Lower leg skin (tissue), 4 donors: ENCODE measurements around the gene BPIFA1. TPM values are rescaled to one million over a fixed set of nuclear protein-coding genes. Genes with fewer than 3 reads are reported as not detected.
A peak's percentile ranks its signal among the peaks of the same experiment; 100 is the strongest.

Experiments used
- DNase-seq, 2 donors: peaks; one replicate each; pipeline ENCODE4 v3.0.0-alpha.2; 2019; ENCODE audit warnings: low spot score in 2 of 2
- H3K4me3 ChIP-seq: fragments of 200-600 bp; sonication (generic); 2 replicates; pipeline ENCODE4 v1.5.1; 2017; ENCODE audit warnings: mild to moderate bottlenecking, low read depth; ENCODE audit not compliant: poor library complexity, severe bottlenecking
- POLR2A ChIP-seq, 2 donors: fragments of 450-650 bp; IDR thresholded peaks; one replicate each; pipeline ENCODE4 v1.6.1; 2016 to 2017; ENCODE audit warnings: antibody characterized with exemption in 2 of 2, mild to moderate bottlenecking in 1 of 2, moderate library complexity in 1 of 2
- WGBS, 2 donors: methylation state at CpG; one replicate each; pipeline ENCODE4 v1.1.5; 2018; 5-methylcytosine and 5-hydroxymethylcytosine counted together
- intact Hi-C: fragments of 100-400 bp; cut with DNase I; formaldehyde crosslinking; loops from one replicate; pipeline ENCODE4 v1.15.0; 2023; ENCODE audit warnings: low total_unique reads
- total RNA-seq, 4 donors: library from RNA; depleted of rRNA; stranded (reverse); fragments of >200 nt; gene quantifications; one replicate each; pipeline ENCODE4 v1.1.0, GENCODE V29; 2016
- TF ChIP-seq, protein P1 (sequence below), 3 donors: fragments of 450-650 bp; IDR thresholded peaks; one replicate each; pipeline ENCODE4 v1.5.1; 2016; ENCODE audit warnings: antibody characterized with exemption in 3 of 3, mild to moderate bottlenecking in 3 of 3, moderate library complexity in 2 of 3

Gene BPIFA1
- total RNA-seq, 4 donors from 2014 or later: not detected

- TF ChIP-seq POLR2A (IDR thresholded peaks at IDR 0.05): no peak
- 68 to 72% methylated on average over 8 of the region's 8 CpGs for WGBS, 2 donors
- DNase-seq: no peak
- intact Hi-C loops: no loop called here
- H3K4me3 ChIP-seq: no peak overlapping the region
Observed at GRCh38 chr20:33275215-33275614, 39.4 kb downstream of the BPIFA1 start.

DNA sequence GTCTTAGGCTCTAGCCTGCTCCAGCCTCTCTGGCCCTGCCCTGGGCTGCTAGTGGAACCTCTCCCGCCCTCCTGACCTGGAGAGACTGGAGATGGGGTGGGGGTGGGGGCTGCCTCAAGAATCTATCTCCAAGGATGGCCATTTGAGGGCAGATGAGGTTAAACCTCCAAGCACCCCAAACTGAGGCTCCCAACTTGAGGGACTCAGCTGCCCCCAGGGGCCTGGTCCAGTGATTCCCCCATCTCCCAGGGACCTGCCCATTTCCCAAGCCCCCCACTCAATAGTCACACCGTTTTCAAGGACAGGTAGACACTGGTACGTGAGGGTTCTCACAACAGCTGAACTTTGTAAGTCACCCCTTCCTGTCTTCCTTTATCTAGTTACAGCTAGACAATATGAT is 40.1 kb downstream of the BPIFA1 start:
- TF ChIP-seq POLR2A (IDR thresholded peaks at IDR 0.05): no peak
- intact Hi-C loops: no loop called here
- H3K4me3 ChIP-seq: no peak overlapping the region
- 68 to 71% methylated on average over 3 of the region's 3 CpGs for WGBS, 2 donors
- DNase-seq: peak in 1 of 2 donors; percentile 82

DNA sequence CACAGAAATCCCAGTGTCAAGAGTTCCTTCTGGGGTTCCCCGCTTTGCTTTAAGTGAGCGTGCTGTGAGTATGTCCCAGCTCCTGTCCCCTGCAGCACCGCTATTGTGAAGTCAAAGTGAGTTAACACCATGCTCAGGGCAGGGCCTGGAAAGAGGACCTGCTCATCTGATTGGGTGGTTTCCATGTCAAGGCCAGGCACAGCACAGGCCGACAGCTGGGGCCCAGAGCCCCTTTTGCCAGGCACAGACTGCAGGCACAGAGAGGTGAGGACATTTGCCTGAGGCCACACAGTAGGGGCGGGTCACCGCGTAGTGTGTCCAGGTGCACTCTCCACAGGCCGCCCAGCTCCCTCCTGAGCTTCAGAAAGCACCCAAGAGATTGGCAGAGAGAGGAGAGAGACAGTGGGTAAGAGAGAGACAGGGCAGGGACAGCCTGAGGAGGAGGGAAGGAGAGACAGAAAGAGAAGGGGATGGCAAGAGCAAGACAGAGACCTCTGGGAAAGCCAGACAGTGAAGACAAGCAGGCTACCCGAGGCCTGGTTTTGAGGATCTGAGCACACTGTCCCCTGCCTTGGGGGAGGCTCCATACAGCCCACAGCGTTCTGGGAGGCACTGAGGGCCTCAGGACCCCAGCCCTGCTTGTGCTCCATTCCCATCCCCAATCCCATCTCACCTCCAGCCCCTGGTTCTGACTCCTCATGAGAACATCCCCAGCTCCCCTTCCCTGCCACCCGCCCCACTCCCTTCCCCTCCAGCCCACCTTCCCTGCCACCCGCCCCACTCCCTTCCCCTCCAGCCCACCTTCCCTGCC is 40.7 kb downstream of the BPIFA1 start:
- 64 to 74% methylated on average over 10 to 11 of the region's 12 CpGs for WGBS, 2 donors
- no peak overlapping the region for H3K4me3 ChIP-seq
- intact Hi-C loops: no loop called here
- TF ChIP-seq, protein P1, sequence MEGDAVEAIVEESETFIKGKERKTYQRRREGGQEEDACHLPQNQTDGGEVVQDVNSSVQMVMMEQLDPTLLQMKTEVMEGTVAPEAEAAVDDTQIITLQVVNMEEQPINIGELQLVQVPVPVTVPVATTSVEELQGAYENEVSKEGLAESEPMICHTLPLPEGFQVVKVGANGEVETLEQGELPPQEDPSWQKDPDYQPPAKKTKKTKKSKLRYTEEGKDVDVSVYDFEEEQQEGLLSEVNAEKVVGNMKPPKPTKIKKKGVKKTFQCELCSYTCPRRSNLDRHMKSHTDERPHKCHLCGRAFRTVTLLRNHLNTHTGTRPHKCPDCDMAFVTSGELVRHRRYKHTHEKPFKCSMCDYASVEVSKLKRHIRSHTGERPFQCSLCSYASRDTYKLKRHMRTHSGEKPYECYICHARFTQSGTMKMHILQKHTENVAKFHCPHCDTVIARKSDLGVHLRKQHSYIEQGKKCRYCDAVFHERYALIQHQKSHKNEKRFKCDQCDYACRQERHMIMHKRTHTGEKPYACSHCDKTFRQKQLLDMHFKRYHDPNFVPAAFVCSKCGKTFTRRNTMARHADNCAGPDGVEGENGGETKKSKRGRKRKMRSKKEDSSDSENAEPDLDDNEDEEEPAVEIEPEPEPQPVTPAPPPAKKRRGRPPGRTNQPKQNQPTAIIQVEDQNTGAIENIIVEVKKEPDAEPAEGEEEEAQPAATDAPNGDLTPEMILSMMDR (IDR thresholded peaks at IDR 0.05): no peak
- DNase-seq: peak in 1 of 2 donors; percentile 71

DNA sequence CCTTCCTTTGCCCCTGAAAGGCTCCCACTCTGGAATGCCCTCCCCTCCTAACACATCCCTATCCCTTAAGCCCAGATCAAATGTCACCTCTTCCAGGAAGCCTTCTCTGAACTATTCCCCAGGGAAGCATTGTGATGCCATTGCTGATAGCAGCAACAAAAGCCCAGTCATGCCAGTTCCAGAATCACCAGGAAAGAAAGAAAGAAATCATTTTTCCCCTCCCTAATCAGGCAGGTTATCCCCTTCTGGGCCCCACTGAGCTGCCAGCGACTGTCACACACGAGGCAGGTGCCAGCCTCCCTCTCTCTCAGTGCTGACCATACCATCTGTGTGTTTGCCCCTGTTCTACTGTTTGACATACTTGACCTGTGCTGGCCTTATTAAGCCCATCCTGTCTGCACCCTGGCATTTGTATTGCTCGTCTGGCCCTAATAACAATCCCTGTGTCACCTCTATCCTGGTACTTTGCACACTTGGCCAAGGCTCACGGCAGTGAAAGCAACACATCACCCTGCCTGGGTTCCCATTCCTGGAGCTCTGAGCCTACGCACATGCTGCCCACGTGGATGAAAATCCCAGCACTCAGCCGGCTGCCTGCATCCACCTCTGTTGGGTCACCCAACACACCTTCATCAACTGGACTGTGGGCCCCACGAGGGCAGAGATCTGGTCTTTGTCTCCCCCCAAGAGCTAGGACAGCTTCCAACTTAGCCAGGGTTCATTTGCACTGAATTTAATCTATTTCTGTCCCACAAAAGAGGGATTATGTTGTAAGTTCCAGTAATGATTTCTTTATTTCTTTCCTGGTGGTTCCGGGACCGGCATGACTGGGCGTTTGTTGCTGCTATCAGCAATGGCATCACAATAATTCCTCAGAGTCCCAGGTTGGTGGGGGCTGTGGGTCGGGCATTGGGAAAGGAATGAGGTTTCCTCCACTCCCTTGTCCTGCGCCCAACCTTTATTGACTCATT is 42.0 kb downstream of the BPIFA1 start:
- intact Hi-C loops: no loop called here
- DNase-seq: peak in 1 of 2 donors; percentile 36
- TF ChIP-seq, protein P1 (IDR thresholded peaks at IDR 0.05): peak in 1 of 3 donors; percentile 6
- no peak for TF ChIP-seq POLR2A (IDR thresholded peaks at IDR 0.05)
- H3K4me3 ChIP-seq: no peak overlapping the region
- WGBS, 2 donors: 47 to 48% methylated on average over 13 of the region's 13 CpGs

GRCh38 chr20:33278700-33279099 is 42.9 kb downstream of the BPIFA1 start:
- intact Hi-C loops: no loop called here
- TF ChIP-seq POLR2A (IDR thresholded peaks at IDR 0.05): no peak
- TF ChIP-seq, protein P1 (IDR thresholded peaks at IDR 0.05): no peak
- H3K4me3 ChIP-seq: no peak overlapping the region
- no peak for DNase-seq
- 84 to 86% methylated on average over 3 of the region's 3 CpGs for WGBS, 2 donors

- intact Hi-C loops: no loop called here
- no peak for DNase-seq
- H3K4me3 ChIP-seq: no peak overlapping the region
- WGBS, 2 donors: 75 to 78% methylated on average over 6 of the region's 6 CpGs
- TF ChIP-seq, protein P1 (IDR thresholded peaks at IDR 0.05): no peak
- TF ChIP-seq POLR2A (IDR thresholded peaks at IDR 0.05): no peak
Observed at GRCh38 chr20:33279261-33279910, 43.6 kb downstream of the BPIFA1 start.
